Gastrocnemius medialis (tissue), 4 donors: ENCODE results near the gene RNF213.

ENCODE experiments used
- POLR2A ChIP-seq, 2 donors: fragments of 450-650 bp; IDR thresholded peaks; one replicate each; pipeline ENCODE4 v1.6.1; 2017; ENCODE audit warnings: antibody characterized with exemption in 2 of 2, mild to moderate bottlenecking in 2 of 2, moderate library complexity in 2 of 2
- TF ChIP-seq, protein P1 (sequence below), 5 experiments: fragments of 450-650 bp in 3 of 5; fragments of 200-600 bp in 2 of 5; sonication (generic) in 2 of 5; IDR thresholded peaks in 4 of 5; conservative IDR thresholded peaks in 1 of 5; 1 replicate in 4 of 5; 2 replicates in 1 of 5; pipeline ENCODE4 v1.5.1; 2016 to 2019; ENCODE audit warnings: antibody characterized with exemption in 5 of 5, mild to moderate bottlenecking in 3 of 5, moderate library complexity in 3 of 5

DNA sequence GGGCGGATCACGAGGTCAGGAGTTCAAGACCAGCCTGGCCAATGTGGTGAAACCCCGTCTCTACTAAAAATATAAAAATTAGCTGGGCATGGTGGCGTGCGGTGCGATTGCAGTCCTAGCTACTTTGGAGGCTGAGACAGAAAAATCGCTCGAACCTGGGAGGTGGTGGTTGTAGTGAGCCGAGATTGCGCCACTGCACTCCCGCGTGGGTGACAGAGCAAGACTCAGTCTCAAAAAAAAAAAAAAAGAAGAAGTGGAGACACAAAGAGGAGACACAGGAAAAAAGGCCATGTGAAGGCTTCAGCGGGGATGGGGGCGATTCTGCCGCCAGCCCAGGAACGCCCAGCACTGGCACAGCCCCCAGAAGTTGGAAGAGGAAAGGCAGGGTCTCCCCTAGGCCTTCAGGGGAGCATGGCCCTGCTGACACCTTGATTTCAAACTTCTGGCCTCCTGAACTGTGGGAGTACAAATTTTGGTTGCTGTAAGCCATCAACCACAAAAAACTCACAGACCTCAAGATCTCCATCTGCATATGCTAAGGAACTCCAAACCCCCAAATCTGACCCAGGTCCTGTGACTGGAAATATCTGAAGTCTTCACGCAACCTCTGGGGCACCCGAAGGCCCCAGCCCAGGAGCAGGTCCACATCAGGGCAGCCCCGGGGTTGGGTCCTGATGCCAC lies 47.5 kb upstream of the RNF213 start:
- TF ChIP-seq POLR2A (IDR thresholded peaks at IDR 0.05): no peak
- TF ChIP-seq, protein P1, sequence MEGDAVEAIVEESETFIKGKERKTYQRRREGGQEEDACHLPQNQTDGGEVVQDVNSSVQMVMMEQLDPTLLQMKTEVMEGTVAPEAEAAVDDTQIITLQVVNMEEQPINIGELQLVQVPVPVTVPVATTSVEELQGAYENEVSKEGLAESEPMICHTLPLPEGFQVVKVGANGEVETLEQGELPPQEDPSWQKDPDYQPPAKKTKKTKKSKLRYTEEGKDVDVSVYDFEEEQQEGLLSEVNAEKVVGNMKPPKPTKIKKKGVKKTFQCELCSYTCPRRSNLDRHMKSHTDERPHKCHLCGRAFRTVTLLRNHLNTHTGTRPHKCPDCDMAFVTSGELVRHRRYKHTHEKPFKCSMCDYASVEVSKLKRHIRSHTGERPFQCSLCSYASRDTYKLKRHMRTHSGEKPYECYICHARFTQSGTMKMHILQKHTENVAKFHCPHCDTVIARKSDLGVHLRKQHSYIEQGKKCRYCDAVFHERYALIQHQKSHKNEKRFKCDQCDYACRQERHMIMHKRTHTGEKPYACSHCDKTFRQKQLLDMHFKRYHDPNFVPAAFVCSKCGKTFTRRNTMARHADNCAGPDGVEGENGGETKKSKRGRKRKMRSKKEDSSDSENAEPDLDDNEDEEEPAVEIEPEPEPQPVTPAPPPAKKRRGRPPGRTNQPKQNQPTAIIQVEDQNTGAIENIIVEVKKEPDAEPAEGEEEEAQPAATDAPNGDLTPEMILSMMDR (IDR thresholded peaks at IDR 0.05 in 4 of 5, conservative IDR thresholded peaks at IDR 0.05 in 1 of 5): no peak
